ENCODE measurements around the gene CDSN.

CDSN gene

DNA sequence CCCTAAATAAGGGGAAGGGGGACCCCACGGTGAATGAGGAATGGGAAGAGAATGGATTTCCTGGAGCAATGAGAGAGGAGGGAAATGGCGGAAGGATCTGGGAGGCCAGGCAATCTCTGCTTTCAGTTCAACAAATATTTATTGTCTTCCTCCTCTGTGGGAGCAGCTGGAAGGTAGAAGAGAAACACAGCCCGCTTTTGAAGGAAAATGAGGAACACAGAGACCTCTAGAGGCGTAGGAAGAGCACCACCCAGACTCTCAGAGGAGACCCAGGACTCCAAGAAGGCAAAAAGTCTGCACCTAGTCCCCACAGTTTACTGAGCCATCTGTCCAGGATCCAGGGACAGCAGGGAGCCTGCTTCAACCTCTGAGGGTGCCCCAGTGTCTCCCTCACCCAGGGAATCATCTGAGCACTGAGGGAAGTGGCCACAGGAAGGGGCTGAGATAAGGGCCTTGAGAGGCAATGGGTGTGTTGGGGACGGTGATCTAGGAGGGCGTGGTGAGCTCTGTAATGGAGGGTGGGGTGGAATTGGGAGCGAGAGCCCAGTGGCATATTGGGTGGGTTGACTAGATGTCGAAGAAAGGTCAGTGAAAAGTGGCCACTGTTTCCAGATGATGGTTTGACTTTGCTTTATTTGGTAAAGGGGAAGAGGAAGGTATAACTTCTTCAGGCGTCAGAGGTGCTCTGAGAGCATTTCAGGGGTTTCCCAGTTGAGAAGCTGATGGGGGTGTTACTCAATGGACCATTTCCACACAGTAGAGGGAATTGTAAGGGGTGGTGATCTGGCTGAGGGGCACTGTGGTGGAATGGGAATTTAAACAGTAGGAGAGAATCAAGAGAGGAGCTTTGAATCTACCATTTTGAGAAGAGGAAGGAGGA lies 5.0 kb downstream of the CDSN start:
- no peak for DNase-seq

DNA sequence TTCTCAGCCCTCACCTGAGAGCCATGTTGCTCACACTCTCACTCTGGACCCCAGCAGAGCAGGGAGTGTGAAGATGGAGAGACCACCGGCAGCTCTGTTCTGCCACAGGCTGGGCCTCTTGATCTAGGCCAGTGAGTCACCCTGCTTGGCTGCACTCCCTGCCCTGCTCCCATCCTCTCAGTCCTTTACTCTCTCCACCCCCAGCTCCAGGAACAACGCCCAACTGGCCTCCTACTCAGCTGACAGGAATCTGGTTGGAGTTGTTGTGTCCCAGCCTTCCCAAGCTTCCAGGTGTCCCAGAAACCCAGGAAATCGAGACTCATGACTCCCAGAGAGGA lies 5.7 kb downstream of the CDSN start, which contains the start of gene PSORS1C1:
PSORS1C1 (plus strand) TSS at position 260 of the 338 bp plus-strand sequence. CDS start 14,833 bp downstream, outside the sequence.
- DNase-seq, result no peak

DNA sequence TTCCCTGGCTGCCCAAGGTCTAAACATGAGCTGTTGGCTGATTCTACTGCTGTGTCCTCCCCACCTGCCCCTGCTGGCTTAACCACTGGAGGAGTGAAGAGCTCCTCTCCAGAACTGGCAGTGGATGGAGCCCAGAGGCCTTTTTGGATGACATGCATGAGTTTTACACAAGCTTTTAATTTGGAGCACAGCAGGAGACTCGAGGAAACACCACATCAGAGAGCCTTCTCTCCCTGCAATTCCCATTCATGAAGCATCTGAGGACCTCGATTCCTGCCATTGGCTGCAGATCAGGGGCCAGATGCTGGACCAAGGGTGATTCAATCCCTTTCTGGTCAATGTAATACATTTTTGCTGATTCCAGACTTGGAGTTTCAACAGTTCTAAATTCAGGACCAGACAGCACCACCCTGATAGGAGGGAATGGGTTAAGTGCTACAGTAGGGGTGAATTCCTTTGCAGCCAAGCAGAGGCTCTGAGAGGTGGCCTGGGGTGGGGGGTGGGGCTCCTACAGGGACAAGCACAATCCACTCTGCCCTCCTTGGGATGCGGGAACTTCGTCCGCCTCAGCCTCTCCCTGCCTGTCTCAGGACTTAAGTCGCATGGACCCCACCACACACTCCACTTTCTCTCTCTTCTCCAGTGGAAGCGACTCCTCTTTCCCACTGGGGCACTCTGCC lies 6.2 kb downstream of the CDSN start:
- DNase-seq, result no peak

DNA sequence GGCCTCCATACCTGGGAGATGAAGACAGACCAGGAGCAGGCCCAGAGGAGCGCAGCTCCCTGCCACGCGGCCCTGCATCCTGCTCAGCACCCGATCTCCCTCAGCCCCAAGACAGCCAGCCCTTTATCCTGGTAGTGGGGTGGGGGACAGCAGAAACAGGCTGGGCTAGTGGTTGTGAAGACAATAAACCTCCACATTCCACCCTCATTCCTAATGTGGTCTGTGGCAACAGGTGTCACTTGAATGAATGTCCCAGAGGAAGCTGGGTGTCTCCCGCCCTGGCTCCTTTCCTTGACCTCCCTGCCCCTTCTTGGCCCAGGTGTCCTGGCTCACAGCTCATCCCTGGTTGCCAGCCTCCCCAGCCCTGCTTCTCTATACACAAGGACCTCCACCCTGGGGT lies 7.8 kb downstream of the CDSN start, which contains the start of gene C6orf15:
C6orf15 (minus strand) TSS at position 98 of the 400 bp plus-strand sequence; CDS start at position 78, 20 bp downstream.
- no peak for DNase-seq

DNA sequence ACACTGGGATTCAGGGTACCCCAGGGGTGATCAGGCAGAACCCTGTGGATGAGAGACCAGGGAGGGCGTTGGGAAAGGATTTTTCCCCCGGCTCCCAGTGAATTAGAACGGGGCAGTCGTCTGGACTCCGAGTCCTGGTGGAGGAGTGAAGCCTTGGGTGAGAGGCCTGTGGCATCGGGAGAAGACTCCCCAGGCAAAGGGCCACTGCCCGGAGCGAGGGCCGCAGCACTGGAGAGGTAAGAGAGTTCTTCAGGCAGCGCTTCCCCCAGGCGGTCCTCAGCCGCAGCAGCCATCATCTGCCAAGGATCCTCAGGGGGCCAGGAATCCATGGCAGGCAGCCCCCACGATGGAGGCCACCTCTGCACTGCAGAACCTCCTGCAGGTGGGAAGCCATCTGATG lies 8.5 kb downstream of the CDSN start:
- DNase-seq, result no peak

DNA sequence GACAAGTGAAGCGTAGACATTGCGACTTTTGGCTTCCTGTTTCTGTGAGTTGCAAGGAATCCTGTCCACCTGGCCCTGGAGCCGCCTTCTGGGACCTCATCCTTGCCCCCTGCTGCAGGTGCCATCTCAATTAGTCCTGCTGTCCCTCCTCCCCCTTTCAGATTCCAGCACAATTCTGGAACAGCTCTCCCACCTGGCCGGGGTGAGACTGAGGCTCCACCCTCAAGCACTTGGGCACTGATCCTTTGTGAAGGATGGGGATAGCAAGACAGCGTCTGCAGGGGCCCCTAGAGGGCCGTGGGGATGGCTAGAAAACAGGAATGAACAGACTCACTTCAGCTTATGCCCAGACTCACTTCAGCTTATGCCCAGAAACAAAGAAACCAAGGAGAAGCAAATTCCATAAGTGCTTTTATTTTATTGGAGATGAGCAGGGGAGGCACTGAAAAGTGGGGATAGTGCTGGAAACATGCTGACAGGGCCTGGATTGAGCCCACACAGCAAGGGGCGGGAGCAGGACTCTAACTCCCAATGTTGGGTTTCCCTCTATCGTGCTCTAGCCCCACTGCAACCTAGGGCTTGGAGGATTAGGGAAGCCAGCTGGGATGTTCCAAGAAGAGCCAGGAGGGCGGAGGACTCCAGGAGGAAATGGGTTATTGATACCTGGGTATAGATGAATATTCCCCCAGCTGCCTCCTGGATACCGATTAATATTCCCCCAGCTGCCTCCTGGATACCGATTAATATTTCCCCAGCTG lies 9.2 kb downstream of the CDSN start:
- no peak for DNase-seq

DNA sequence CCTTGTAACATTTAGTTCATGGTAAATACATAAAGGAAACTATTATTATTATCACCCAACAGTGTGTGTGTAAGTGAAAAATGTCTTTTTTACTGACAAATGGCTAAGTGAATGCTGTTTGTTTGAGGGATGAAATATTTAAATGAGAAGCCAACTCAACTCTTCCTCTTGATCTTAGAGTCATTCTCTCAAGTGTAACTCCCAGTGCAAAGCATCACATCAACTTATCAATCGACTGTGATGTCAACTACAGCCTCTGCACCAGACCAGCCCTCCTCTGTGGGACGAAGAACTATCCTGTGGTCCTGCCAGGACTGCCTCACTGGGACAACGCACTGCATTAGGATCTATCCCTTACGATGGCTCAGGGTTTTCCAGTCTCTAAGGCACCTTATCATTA lies 13.2 kb downstream of the CDSN start:
- DNase-seq, result no peak

DNA sequence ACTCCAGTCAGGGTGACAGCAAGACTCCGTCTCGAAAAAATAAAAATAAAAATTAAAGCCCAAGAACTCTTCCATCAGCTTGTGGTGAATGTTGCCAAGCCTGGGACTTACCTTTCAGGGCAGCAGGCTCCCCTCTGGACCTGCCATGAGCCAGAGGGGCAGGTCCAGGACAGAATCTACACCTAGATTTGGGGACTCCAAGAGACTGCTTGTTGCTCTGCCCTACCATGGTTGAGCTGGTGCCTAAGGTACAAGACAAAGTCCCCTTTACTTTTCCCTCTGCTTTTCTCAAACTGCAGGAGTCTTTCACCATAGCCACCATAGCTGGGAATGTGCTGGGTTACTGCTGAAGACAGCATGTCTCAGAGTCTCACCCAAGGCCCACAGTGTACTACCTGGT lies 17.1 kb downstream of the CDSN start:
- no peak for DNase-seq

DNA sequence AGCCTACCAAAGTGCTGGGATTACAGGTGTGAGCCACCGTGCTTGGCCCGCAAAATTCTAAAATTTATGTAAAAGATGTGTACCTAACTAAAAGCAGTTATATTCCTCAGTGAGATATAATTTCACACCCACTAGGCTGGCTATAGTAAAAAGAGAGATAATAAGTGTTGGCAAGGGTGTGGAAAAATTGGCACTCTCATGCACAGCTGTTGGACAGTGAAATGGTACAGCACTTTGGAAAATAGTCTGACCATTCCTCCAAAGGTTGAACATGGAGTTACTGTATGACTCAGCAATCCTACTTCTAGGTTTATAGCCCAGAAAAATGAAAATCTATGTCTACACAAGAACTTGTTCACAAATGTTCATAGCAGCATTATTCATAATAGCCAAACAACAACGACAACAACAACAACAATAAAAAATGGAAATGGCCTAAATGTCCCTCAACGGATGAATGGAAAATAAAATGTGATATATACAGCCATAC lies 21.8 kb downstream of the CDSN start:
- no peak for DNase-seq

DNA sequence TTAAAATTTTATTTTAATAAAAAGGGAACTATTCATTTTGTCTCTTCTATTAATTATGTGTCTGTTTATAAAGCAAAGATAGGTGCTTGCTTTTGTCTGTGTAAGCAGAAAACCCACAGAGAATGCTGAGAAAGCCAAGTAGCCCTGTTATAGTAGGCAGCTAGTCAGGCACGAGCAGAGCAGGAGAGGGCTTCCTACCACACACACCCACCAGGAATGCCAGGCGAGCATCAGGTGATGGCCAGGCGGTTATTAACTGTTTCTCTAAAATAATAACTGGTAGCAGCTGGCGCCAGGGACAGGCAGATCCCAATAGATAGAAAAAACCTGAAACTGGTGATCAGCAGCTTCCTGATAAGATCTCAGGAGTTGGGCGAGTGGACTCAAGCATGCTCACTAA lies 23.6 kb downstream of the CDSN start:
- no peak for DNase-seq

DNA sequence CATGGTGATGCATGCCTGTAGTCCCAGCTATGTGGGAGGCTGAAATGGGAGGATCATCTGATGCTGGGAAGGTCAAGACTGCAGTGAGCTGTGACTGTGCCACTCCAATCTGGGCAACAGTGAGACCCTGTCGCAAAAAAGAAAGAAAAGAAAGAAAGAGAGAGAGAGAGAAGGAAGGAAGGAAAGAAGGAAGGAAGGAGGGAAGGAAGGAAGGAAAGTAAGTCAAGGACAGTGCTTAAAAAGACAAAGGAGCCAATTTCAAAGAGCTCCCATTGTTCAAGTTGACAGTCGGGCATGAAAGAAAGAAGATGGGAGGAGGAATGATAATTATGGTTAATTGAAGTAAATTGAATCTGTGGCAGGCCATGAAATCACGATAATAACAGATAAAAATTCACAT lies 24.0 kb downstream of the CDSN start:
- no peak for DNase-seq

DNA sequence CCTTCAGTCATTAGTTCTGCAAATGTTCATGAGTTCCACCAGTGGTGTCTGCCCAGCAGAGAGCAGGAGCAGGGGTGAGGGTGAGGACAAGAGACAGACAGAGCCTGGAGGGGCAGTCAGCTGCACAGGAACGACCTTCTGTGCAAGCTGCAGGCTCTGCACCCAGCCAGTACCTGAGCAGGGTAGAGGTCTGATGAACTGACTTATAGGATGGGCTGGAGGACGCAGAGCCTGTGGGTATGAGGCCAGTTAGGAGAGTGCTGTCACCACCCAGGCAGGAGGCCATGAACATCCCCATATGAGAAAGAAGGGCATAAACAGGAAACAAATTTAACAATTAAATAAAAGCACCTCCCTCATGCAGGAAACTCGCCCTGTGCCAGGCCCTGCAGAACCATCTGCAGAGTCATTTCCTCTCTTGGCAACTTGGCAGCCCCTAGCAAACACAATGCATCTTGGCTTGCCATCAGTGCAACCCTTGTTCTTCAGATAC lies 25.8 kb downstream of the CDSN start:
- DNase-seq, result peak; percentile 22

DNA sequence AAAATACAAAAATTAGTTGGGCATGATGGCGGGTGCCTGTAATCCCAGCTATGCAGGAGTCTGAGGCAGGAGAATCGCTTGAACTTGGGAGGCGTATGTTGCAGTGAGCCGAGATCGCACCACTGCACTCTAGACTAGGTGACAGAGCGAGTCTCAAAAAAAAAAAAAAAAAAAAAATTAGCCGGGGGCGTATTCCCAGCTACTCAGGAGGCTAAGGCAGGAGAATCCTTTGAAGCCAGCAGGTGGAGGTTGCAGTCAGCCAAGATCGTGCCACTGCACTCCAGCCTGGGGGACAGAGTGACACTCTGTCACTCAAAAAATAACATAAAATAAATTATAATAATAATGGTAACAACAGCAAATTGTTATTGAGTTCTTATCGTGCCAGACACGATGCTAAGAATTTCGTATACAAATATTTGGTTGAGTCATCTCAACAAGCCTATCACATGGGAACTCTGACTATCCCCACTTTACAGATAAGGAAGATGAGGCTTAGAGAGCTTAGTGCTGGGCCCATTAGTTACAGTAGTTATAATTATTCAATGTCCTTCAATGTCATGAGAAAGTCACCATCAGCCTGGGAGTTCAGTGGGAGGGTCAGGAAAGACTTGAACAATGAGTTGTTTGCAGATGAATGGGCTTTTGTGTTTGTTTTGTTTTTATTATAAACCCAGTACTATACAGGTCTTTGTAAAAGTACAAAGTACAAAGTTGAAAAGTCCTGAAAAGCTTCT lies 27.3 kb downstream of the CDSN start:
- DNase-seq, result no peak

DNA sequence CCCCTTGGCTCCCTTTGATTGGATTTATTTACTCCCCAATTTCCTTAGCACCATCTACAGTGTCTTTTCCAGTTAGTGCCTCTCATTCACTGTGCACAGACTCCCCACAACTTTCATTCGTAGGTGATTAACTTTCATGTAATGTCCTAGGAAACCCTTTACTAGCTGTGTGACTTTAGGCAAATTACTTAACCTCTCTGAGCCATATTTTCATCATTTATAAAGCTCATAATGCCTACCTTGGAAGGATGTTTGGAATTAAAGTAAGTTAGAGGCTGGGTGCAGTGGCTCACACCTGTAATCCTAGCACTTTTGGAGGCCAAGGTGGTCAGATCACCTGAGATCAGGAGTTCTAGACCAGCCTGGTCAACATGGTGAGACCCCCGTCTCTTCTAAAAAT lies 28.0 kb downstream of the CDSN start:
- no peak for DNase-seq

DNA sequence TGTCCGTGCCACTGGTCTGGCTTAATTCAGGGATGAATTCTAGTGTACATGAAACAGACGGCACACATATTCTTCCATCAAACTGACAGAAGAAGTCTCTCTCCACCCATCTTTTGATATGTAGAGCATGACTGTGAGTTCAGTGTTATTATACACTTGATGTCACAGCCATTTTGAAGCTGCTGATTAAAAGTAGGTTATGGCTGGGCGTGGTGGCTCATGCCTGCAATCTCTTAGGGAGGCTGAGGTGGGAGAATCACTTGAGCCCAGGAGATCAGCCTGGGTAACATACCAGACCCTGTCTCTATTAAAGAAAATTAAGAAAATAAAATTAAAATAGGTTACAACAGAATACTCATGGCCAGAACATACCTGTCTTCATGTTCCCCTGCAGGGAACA lies 28.6 kb downstream of the CDSN start:
- DNase-seq, result no peak

DNA sequence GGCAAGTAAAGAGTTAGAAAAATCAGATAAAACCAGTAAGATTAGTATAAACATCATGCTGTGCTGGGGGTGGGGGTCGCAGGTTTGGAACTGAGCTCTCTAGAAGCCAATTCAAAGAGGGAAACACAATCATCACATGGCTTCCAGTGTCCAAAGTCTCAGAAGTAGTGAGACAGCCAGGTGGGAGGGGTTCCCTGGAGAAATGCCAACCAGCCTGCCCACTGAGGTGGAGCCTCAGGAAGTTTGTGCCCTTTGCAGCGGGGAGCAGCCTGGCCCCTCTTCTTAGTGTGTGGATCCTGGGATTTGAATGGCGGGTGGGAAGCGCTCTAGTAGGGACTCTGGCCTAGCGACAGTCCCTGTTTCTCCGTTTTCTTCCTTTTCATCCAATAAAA lies 29.3 kb downstream of the CDSN start:
- DNase-seq, result no peak

DNA sequence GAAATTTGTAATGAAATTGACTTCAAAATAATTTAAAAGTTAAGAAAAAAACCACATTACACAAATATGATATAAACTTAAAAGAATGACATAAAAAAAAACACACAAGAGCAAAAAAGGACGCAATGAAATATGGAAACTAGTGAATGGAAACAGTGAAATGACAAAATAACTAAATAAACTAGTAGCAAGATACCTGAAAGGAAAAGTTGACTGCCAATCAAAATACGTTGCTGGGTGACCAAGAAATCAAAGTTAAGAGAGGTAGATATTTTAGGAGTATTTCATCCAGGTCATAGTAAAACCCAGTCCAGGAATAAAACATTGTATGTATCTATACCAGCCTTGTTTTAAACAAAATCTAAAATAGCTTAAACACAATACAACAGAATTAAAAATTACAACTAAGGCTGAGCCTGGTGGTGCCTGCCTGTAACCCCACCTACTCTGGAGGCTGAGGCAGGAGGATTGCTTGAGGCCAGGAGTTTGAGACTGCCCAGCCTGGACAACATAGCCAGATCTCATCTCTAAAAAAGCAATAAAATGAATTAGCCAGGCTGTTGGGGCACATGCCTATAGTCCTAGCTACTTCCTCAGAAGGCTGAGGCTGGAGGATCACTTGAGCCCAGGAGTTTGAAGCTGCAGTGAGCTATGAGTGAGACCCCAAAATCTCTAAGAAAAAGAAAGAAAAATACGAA lies 29.8 kb downstream of the CDSN start:
- DNase-seq, result no peak

DNA sequence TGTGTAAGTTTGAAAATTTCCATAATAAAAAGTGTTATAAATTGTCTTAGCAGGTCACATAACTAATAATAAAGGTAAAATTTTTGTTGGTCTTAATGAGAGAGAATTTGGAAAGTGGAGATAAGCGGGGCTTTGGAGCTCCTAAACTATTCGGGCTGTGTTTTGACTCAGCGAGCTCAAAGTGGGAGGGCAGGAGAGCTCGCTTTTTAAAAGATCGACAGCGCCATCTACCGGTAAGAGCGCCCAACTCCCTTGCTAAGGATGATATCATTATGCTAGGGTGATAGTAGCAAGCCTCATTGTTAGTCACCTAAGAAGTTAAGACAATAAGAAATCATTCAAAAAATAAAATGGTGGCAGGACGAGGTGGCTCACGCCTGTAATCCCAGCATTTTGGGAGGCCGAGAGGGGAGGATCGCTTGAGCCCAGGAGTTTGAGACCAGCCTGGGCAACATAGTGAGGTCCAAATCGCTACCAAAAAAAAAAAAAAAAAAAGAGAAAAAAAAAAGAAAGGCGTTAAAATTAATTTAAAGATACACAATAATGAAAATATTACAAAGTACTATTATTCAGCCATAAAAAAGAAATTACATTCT lies 32.7 kb downstream of the CDSN start:
- peak; percentile 92 for DNase-seq

DNA sequence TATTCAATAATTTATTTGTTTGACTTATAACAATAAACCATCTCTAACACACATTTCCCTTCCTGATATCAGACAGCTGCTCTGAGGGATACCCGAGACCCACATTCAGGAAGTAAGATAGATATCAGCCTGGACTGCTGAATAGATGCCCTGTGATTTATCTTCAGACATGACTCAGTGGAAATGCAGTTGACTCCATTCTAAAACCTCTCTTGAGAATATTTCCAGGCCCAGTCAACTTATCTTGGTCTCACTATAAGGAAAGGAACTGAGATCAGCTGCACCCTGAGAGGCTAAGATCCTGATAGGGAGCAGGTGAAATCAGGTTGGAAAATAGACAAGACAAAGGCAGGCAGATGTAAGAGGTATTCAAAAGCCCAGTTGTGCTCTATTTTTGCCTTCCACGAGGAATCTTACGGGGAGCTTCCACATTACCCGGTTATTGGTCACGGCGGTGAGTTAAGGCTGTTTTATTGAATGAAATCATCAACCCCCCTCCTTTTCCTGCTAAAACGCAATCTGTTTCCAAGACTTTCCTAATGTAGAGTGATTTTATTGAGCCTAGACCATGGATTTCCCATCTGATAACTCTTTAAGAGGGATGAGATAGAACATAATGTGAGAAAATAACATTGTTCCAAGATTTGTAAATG lies 33.3 kb downstream of the CDSN start:
- no peak for DNase-seq

DNA sequence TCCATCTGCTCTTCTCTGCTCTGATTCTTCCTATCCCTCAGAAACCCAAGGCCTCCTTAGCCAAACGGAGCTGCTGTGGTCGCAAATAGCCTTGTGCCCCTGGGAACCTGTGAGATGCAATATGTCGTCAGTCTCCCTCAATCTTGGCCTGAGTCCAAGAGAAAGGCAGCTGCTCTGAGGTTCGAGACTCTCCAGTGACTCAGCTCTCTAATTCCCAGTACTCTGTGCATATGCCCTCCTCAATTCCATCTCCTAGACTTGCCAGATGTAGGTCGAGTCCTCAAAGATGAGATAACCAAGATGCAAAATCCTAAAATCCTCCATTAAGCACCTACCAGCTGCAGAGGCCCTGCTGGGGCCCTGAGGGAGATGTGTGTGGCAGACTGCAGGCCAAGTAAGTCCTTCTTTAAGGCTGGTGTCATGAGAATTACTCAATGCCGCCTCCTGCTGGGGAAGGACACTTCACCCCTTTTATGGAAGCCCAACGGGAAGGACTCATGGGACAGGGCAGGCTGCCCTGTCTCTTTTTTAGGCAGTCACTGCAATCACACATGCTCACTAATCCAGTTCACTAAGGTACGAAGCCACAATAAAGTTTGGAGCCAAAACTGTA lies 36.4 kb downstream of the CDSN start:
- DNase-seq, result peak; percentile 45
